Activated CD4-positive, alpha-beta T cell treated with anti-CD3 and anti-CD28 coated beads for 24 hours (primary cell): ENCODE results near the gene CFAP46.
A peak's percentile ranks its signal among the peaks of the same experiment; 100 is the strongest.
"Not testable (repeated sequence)": the region's sequence is repeated elsewhere in the genome, so short reads cannot be mapped to it uniquely, and the experiment has no call there.

ENCODE experiments used
- DNase-seq, 2 donors: peaks; one replicate each; pipeline ENCODE4 v3.0.0-alpha.2; 2020; ENCODE audit warnings: low read depth in 2 of 2

The CFAP46 gene

DNA sequence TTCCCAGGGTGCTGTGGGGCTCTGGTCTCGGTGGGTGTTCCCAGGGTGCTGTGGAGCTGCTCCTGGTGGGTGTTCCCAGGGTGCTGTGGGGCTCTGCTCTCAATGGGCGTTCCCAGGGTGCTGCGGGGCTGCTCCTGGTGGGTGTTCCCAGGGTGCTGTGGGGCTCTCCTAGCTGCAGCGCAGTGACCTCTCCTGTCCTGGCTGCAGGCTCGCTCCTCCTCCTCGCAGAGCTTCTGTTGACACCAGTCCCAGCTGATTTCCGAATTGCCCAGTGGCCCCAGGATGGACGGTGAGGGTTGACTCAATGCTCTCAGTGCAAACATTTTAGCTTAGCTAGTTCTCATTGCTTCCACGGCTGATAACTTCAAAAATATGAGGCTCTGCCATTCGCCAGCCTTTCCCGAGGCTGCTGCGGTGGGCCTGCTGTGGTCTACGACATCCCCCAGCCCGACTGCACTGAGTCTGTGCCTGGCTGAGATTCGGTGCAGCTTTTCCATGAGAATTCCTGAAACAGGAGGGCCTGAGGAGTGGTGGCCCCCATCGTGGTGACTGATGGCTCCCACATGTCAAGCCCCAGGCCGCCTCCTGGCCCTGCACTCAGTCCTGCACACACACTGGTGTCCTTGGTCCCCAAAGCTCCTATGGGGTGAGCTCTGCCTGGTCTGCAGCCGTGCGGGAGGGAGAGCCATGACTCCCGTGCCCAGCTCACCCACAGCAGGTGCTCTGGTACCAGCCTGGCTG, 98.1 kb downstream of the CFAP46 start:
- no peak for DNase-seq

DNA sequence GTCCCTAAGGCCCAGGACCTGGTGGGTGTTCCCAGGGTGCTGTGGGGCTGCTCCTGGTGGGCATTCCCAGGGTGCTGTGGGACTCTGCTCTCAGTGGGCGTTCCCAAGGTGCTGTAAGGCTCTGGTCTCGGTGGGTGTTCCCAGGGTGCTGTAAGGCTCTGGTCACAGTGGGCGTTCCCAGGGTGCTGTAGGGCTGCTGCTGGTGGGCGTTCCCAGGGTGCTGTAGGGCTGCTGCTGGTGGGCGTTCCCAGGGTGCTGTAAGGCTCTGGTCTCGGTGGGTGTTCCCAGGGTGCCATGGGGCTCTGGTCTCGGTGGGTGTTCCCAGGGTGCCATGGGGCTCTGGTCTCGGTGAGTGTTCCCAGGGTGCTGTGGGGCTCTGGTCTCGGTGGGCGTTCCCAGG, 99.1 kb downstream of the CFAP46 start:
- DNase-seq: not testable (repeated sequence)

- no peak for DNase-seq
These were observed 100.0 kb downstream of the CFAP46 start for GRCh38 chr10:132842397-132842796.

GRCh38 chr10:132841615-132841975, 100.8 kb downstream of the CFAP46 start:
- no peak for DNase-seq

GRCh38 chr10:132840698-132841614, 101.4 kb downstream of the CFAP46 start:
- no peak for DNase-seq

GRCh38 chr10:132839061-132839460, 103.3 kb downstream of the CFAP46 start:
- DNase-seq: no peak

DNA sequence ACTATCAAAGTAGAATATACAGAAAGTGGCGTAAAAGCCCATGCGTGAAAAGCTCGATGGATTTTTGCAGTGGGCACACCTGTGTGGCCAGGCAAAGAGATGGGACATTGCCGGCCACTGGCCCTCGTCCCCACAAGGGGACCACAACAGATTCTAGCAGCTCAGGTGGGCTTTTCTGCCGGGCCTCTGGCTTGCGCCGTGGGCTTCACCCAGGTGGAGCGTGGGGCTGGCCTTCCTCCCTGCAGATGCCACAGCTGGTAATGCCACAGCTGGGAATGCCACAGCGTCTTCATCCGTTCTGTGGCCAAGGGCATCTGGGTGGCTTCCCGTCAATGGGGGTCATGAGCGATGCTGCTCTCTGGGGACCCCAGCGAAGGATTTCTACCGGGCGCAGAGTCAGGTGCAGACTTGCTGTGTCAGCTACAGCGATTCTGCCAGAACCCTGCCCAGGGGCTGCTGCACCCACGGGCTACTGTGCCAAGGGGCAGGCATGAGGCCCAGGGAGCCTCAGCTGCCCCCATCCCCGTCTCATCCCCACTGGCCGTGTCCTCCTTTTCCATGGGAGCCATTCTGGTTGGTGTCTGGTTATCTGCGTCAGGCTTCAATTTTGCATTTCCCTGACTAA, 103.9 kb downstream of the CFAP46 start:
- no peak for DNase-seq

DNA sequence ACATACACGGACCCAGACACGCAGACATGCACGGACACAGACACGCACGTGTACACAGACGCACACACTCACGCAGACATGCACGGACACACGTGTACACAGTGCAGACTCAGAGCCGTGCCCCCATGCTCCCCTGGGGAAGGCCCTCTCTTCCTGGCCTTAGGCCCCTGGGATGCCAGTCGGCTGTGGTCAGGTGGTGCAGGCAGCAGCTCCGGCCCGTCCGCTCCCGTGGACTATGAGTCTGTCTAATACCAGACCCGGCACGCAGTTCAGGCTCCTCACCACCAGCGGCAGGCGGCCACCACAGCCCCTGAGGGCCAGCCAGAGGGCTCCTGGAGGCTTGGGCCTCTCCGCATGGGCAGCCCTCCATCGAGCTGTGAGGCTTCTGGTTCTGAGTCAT, 104.5 kb downstream of the CFAP46 start:
- DNase-seq: no peak

DNA sequence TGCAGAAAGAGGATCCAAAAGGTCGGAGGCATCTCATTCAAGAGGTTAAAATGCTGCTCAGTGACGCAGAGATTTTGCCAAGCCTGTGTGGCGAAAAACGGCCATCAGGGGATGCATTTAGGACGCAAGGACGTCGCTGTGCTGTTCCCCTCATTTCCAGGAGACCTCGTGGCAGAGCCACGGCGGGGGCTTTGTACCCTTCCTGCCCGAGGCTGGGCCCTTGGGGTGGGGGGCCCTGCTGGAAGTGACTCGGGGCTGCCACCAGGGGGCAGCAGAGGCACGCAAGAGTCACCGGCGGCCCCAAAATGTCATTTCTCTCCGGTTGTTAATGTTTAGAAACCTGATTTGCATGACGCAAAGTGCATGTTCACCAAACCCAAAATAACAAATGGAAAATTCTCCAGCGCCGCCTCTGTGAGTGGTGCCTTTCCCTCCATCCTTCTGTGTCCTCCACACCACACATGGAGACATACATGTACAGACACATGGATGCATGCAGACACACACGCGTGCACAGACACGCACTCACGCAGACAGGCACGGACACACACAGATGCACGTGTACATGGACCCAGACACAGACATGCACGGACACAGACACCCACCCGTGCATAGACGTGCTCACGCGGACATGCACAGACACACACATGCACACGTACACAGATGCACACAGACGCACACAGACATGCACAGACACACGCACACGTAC, 105.4 kb downstream of the CFAP46 start:
- DNase-seq: peak; percentile 7 to 36

DNA sequence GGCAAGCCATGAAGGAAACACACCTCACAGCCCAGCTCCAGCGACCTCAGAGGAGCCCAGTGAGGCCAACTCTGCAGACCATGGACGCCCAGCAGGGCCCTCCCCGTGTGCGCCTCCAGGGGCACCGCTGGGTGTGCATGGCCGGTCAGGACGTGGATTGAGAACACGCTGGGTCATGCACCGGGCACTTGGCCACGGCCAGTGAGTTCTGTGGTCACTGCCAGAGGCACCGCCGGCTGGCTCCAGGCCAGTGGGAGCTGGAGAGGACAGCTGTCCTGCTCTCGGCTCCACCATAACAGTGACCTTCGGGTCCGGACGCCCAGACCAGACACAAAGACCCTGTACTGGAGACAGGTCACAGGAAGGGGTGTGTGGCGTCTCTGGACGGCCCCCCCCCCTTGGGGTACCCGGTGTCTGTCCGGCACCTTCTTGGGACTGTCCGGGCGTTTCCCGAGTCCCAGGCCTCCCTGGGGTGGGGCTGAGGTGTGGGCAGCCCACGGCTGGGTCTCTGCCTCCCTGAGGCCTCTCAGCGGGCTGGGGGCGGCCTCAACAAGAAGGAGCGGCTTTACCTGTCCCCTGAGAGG, 106.0 kb downstream of the CFAP46 start:
- DNase-seq: no peak

DNA sequence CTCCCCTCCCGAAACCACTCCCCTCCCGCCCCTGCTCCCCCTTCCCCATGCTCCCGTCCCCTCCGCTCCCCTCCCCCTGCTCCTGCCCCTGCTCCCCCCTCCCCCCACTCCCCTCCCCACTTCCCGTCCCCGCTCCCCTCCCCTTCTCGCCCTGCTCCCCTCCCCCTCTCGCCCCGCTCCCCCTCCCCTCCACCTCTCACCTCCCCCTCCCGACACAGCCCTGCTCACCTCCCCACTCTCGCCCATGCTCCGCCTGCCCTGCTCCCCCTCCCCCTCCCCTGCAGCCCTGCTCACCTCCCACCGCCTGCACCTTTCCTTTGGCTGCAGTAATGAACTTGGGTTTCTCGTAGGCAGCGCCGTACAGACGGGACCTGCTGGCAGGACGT, 106.5 kb downstream of the CFAP46 start:
- no peak for DNase-seq

- no peak for DNase-seq
These were observed 107.2 kb downstream of the CFAP46 start for GRCh38 chr10:132834891-132835847.

DNA sequence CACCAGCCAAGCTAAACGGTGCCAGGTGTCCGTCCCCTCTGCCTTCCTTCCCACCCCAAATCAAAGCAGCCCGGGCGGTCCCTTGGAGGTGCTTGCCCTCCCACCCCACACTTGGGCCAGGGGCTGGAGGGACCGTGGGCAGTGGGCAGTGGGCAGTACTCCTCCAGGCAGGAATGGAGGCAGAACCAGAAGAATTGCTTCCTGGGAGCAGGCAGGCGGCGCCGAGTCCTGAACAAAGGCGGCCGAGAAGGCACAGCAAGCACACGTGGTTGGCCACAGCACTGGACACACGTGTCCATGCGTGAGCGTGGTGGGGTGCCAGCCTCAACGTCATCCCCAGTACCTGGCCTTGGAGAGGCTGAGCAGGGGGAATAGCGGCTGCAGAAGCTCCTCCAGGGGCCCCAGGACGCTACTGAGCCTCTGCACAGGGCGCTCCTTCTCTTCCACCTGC, 108.0 kb downstream of the CFAP46 start:
- no peak for DNase-seq

- no peak for DNase-seq
These were observed 108.8 kb downstream of the CFAP46 start for GRCh38 chr10:132833421-132834111.

- no peak for DNase-seq
These were observed 110.0 kb downstream of the CFAP46 start for GRCh38 chr10:132832186-132832969.

DNA sequence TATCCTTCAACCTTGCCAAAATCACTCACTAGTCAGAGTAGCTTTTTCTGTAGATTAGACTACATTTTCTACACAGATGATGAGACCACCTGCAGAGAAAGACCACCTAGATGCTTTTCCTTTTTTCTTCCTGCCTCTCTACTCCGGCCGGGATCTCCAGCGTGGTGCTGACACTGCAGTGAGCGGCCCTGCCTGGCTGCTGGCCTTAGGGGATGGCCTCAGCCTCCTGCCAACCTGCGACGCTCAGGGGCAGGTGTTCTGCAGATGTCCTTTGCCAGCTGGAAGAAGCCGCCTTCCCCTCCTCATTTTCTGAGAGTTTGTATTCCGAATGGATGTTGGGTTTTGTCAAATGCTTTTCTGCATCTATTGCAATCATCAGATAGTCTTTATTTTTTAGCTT, 113.0 kb downstream of the CFAP46 start:
- no peak for DNase-seq

- DNase-seq: no peak
These were observed 113.7 kb downstream of the CFAP46 start for GRCh38 chr10:132828681-132829080.

DNA sequence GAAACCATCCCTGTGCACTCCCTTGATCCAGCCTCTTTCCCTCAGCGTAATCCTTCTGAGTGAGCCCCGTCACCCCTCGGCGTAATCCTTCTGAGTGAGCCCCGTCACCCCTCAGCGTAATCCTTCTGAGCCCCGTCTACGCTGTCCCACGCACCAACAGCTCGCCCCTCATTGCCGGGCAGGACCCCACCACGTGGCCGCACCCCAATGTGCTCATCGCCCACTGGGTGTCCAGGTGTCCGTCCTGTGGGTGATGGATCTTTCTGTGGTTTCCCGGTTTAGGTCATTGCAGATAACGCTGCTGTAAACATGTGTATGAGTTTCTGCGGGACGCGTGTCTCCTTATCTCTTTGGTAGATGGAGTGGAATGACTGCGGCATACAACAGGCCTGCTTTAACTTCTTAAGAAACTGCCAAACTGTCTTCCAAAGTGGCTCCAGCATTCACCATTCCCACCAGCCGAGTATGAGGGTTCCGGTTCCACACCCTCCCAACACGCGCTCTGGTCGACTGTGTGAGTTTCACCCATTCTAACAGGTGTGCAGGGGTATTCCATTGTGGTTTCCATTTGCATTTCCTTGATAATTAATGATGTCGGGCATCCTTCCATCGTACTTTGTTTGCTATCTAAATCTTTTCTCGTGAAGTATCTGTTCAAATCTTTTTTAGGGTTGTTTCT, 114.4 kb downstream of the CFAP46 start:
- no peak for DNase-seq
